H9 (cell line): ENCODE results near the gene PARP2. TPM values are rescaled to one million over a fixed set of nuclear protein-coding genes. Genes with fewer than 3 reads are reported as not detected.

Experiments used
- DNase-seq: peaks from one replicate; pipeline ENCODE4 v3.0.0-alpha.2; 2017
- H2AFZ ChIP-seq: one replicate; pipeline ENCODE4 v1.6.1; 2013; ENCODE audit warnings: mild to moderate bottlenecking, low read length, control low read depth, moderate library complexity
- H2AK5ac ChIP-seq: 2 replicates; pipeline ENCODE4 v1.6.1; 2013; ENCODE audit warnings: low read length, control low read depth, mixed read lengths; ENCODE audit not compliant: insufficient read length
- H2BK120ac ChIP-seq: one replicate; pipeline ENCODE4 v1.6.1; 2013; ENCODE audit warnings: low read depth, mild to moderate bottlenecking, low read length, control low read depth, inconsistent platforms; ENCODE audit not compliant: poor library complexity, severe bottlenecking
- H2BK12ac ChIP-seq: 2 replicates; pipeline ENCODE4 v1.6.1; 2013; ENCODE audit warnings: low read length, control low read depth, mixed read lengths, low read depth; ENCODE audit not compliant: insufficient read length
- H2BK15ac ChIP-seq: 2 replicates; pipeline ENCODE4 v1.6.1; 2013; ENCODE audit warnings: low read depth, low read length, control low read depth
- H2BK20ac ChIP-seq: one replicate; pipeline ENCODE4 v1.6.1; 2013; ENCODE audit warnings: low read depth, mild to moderate bottlenecking, low read length, control low read depth, inconsistent platforms; ENCODE audit not compliant: poor library complexity, severe bottlenecking
- H2BK5ac ChIP-seq: 2 replicates; pipeline ENCODE4 v1.6.1; 2013; ENCODE audit warnings: low read length, control low read depth, mixed read lengths; ENCODE audit not compliant: insufficient read length
- H3K14ac ChIP-seq: 2 replicates; pipeline ENCODE4 v1.6.1; 2013; ENCODE audit warnings: low read length, control low read depth; ENCODE audit not compliant: insufficient read depth
- H3K18ac ChIP-seq: 2 replicates; pipeline ENCODE4 v1.6.1; 2013; ENCODE audit warnings: low read depth, mild to moderate bottlenecking, mixed read lengths, low read length, control low read depth; ENCODE audit not compliant: insufficient read length
- H3K23ac ChIP-seq: 2 replicates; pipeline ENCODE4 v1.6.1; 2013; ENCODE audit warnings: low read length, control low read depth, mixed read lengths, low read depth; ENCODE audit not compliant: insufficient read length
- H3K23me2 ChIP-seq: 2 replicates; pipeline ENCODE4 v1.6.1; 2013; ENCODE audit warnings: low read depth, mild to moderate bottlenecking, mixed read lengths, low read length, control low read depth; ENCODE audit not compliant: insufficient read length, poor library complexity, severe bottlenecking
- H3K27ac ChIP-seq: 2 replicates; pipeline ENCODE4 v1.5.1; 2013; ENCODE audit warnings: low read length, control low read depth, mixed read lengths, low read depth; ENCODE audit not compliant: insufficient read length
- H3K27me3 ChIP-seq: 2 replicates; pipeline ENCODE4 v1.6.1; 2013; ENCODE audit warnings: low read length, control low read depth, inconsistent platforms; ENCODE audit not compliant: insufficient read depth
- H3K4ac ChIP-seq: 2 replicates; pipeline ENCODE4 v1.6.1; 2013; ENCODE audit warnings: low read depth, mild to moderate bottlenecking, control low read depth, inconsistent platforms, low read length, moderate library complexity
- H3K4me1 ChIP-seq: 2 replicates; pipeline ENCODE4 v1.6.1; 2013; ENCODE audit warnings: low read length, control low read depth, inconsistent platforms; ENCODE audit not compliant: insufficient read depth
- H3K4me2 ChIP-seq: 2 replicates; pipeline ENCODE4 v1.6.1; 2013; ENCODE audit warnings: low read length, control low read depth, mixed read lengths; ENCODE audit not compliant: insufficient read length, insufficient read depth
- H3K56ac ChIP-seq: 2 replicates; pipeline ENCODE4 v1.6.1; 2013; ENCODE audit warnings: low read depth, mild to moderate bottlenecking, mixed read lengths, low read length, control low read depth; ENCODE audit not compliant: insufficient read length
- H3K79me1 ChIP-seq: 2 replicates; pipeline ENCODE4 v1.6.1; 2013; ENCODE audit warnings: low read depth, mild to moderate bottlenecking, moderate library complexity, low read length, control low read depth, inconsistent platforms; ENCODE audit not compliant: insufficient read depth, poor library complexity, severe bottlenecking
- H3K79me2 ChIP-seq: 2 replicates; pipeline ENCODE4 v1.6.1; 2013; ENCODE audit warnings: low read length, control low read depth, inconsistent platforms; ENCODE audit not compliant: insufficient read depth
- H3K9ac ChIP-seq: 2 replicates; pipeline ENCODE4 v1.6.1; 2013; ENCODE audit warnings: low read length, control low read depth, mixed read lengths; ENCODE audit not compliant: insufficient read length; ENCODE audit errors: extremely low read depth
- H3K9me3 ChIP-seq: one replicate; pipeline ENCODE4 v1.6.1; 2013; ENCODE audit warnings: low read depth, low read length, inconsistent platforms; ENCODE audit not compliant: control insufficient read depth
- H3T11ph ChIP-seq: one replicate; pipeline ENCODE4 v1.6.1; 2013; ENCODE audit warnings: mild to moderate bottlenecking, low read length, control low read depth, inconsistent platforms
- H4K20me1 ChIP-seq: one replicate; pipeline ENCODE4 v1.6.1; 2013; ENCODE audit not compliant: control insufficient read depth, insufficient read length, insufficient read depth
- H4K5ac ChIP-seq: 2 replicates; pipeline ENCODE4 v1.6.1; 2013; ENCODE audit warnings: low read depth, mild to moderate bottlenecking, mixed read lengths, low read length, control low read depth; ENCODE audit not compliant: insufficient read length
- H4K8ac ChIP-seq: replicated peaks from 2 replicates; pipeline ENCODE4 v1.6.1; 2013; ENCODE audit warnings: low read length, control low read depth, mixed read lengths, low read depth; ENCODE audit not compliant: insufficient read length
- H4K91ac ChIP-seq: 2 replicates; pipeline ENCODE4 v1.6.1; 2013; ENCODE audit warnings: low read depth, mild to moderate bottlenecking, moderate library complexity, mixed read lengths, low read length, control low read depth; ENCODE audit not compliant: insufficient read length
- H3K27ac Mint-ChIP-seq, 3 experiments: 2 replicates in 2 of 3; 3 replicates in 1 of 3; pipeline ENCODE4 v1.8.0; 2020 to 2021; ENCODE audit warnings: mixed read lengths in 3 of 3, mild to moderate bottlenecking in 1 of 3, moderate library complexity in 1 of 3
- H3K27me3 Mint-ChIP-seq: 2 replicates; pipeline ENCODE4 v1.8.0; 2021; ENCODE audit warnings: low read depth, mild to moderate bottlenecking, moderate library complexity, mixed read lengths
- H3K36me3 Mint-ChIP-seq, 3 experiments: 2 replicates in 2 of 3; 3 replicates in 1 of 3; pipeline ENCODE4 v1.8.0; 2020 to 2021; ENCODE audit warnings: low read depth in 3 of 3, mixed read lengths in 3 of 3; ENCODE audit not compliant: insufficient read depth in 1 of 3
- H3K4me1 Mint-ChIP-seq, 2 experiments: 2 replicates each; pipeline ENCODE4 v1.8.0; 2020; ENCODE audit warnings: mixed read lengths in 2 of 2
- H3K4me3 Mint-ChIP-seq, 2 experiments: 2 replicates in 1 of 2; 3 replicates in 1 of 2; pipeline ENCODE4 v1.8.0; 2020 to 2021; ENCODE audit warnings: mild to moderate bottlenecking in 2 of 2, mixed read lengths in 2 of 2, moderate library complexity in 1 of 2
- H3K9me3 Mint-ChIP-seq, 2 experiments: 2 replicates in 1 of 2; 3 replicates in 1 of 2; pipeline ENCODE4 v1.8.0; 2020; ENCODE audit warnings: mild to moderate bottlenecking in 2 of 2, mixed read lengths in 2 of 2, moderate library complexity in 1 of 2
- WGBS: extraction: QIAGEN DNeasy Blood & Tissue Kit; methylation state at CpG from one replicate; pipeline ENCODE4 v1.1.7; 2013; ENCODE audit warnings: missing lambda C conversion rate, low lambda C conversion rate, mixed read lengths; ENCODE audit not compliant: insufficient read length; ENCODE audit errors: extremely low coverage; 5-methylcytosine and 5-hydroxymethylcytosine counted together
- total RNA-seq: library from RNA; stranded (reverse); gene quantifications from 2 replicates; pipeline ENCODE4 v1.2.1, GENCODE V29; 2021
- TF ChIP-seq, protein P1 (sequence below): fragments of 200-600 bp; sonication (generic); conservative IDR thresholded peaks from 3 replicates; pipeline ENCODE4 v1.8.0; 2021; ENCODE audit warnings: antibody characterized with exemption, mild to moderate bottlenecking

The PARP2 gene
- total RNA-seq, 1 experiment from 2014 or later: 25.4 TPM

DNA sequence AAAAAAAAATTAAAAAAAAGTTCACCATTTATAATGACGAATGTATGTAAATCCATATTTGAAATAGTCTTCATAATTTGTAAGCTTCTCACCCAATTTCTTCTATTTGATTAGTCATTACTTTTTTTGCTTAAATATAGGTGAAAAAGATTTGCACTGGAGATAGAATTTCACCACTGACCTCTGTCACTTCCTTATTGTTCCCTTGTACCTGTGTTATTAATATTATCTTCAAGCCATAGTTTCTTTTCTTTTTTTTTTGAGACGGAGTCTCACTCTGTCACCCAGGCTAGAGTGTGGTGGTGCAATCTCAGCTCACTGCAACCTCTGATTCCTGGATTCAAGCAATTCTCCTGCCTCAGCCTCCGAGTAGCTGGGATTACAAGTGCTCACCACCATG lies 54.1 kb downstream of the PARP2 start:
- no peak overlapping the region for H2AFZ ChIP-seq
- no peaks in the 10 kb centered on the region for H3K23me2 ChIP-seq
- no peak overlapping the region for H2BK20ac ChIP-seq
- TF ChIP-seq, protein P1, sequence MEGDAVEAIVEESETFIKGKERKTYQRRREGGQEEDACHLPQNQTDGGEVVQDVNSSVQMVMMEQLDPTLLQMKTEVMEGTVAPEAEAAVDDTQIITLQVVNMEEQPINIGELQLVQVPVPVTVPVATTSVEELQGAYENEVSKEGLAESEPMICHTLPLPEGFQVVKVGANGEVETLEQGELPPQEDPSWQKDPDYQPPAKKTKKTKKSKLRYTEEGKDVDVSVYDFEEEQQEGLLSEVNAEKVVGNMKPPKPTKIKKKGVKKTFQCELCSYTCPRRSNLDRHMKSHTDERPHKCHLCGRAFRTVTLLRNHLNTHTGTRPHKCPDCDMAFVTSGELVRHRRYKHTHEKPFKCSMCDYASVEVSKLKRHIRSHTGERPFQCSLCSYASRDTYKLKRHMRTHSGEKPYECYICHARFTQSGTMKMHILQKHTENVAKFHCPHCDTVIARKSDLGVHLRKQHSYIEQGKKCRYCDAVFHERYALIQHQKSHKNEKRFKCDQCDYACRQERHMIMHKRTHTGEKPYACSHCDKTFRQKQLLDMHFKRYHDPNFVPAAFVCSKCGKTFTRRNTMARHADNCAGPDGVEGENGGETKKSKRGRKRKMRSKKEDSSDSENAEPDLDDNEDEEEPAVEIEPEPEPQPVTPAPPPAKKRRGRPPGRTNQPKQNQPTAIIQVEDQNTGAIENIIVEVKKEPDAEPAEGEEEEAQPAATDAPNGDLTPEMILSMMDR: no peak
- H3K79me1 ChIP-seq: no peaks in the 10 kb centered on the region
- no peak overlapping the region for H3K27ac ChIP-seq
- Mint-ChIP-seq H3K27me3 (no peaks in the 10 kb centered on the region), H3K36me3 (peaks cover 4 to 52% (median 25%) of the 10 kb centered on the region in 3 experiments; a peak in 6 of 7 replicates), H3K27ac (no peak overlapping the region), H3K9me3 (no peaks in the 10 kb centered on the region), H3K4me1 (no peaks in the 10 kb centered on the region), H3K4me3 (no peak overlapping the region)
- H4K8ac ChIP-seq: no peak overlapping the region
- no peaks in the 10 kb centered on the region for H3K9me3 ChIP-seq
- H3T11ph ChIP-seq: no peak overlapping the region
- H3K9ac ChIP-seq: no peak overlapping the region
- H4K20me1 ChIP-seq: no peaks in the 10 kb centered on the region
- H4K5ac ChIP-seq: no peak overlapping the region
- H2AK5ac ChIP-seq: no peak overlapping the region
- H3K4me1 ChIP-seq: no peaks in the 10 kb centered on the region
- no peaks in the 10 kb centered on the region for H3K27me3 ChIP-seq
- no peak overlapping the region for H3K4ac ChIP-seq
- no peaks in the 10 kb centered on the region for H3K79me2 ChIP-seq
- H2BK5ac ChIP-seq: no peak overlapping the region
- no peak for DNase-seq
- no peak overlapping the region for H3K14ac ChIP-seq
- no peak overlapping the region for H2BK12ac ChIP-seq
- H3K4me2 ChIP-seq: no peak overlapping the region
- no CpG with 5 or more reads among the region's 3 CpGs for WGBS
- no peak overlapping the region for H2BK120ac ChIP-seq
- no peak overlapping the region for H2BK15ac ChIP-seq
- no peak overlapping the region for H3K56ac ChIP-seq
- H4K91ac ChIP-seq: no peak overlapping the region
- H3K23ac ChIP-seq: no peak overlapping the region
- H3K18ac ChIP-seq: no peak overlapping the region
